ENCODE results near the gene PSMD5.
A peak's percentile ranks its signal among the peaks of the same experiment; 100 is the strongest.
"Not testable (repeated sequence)": the region's sequence is repeated elsewhere in the genome, so short reads cannot be mapped to it uniquely, and the experiment has no call there.

Gene PSMD5

DNA sequence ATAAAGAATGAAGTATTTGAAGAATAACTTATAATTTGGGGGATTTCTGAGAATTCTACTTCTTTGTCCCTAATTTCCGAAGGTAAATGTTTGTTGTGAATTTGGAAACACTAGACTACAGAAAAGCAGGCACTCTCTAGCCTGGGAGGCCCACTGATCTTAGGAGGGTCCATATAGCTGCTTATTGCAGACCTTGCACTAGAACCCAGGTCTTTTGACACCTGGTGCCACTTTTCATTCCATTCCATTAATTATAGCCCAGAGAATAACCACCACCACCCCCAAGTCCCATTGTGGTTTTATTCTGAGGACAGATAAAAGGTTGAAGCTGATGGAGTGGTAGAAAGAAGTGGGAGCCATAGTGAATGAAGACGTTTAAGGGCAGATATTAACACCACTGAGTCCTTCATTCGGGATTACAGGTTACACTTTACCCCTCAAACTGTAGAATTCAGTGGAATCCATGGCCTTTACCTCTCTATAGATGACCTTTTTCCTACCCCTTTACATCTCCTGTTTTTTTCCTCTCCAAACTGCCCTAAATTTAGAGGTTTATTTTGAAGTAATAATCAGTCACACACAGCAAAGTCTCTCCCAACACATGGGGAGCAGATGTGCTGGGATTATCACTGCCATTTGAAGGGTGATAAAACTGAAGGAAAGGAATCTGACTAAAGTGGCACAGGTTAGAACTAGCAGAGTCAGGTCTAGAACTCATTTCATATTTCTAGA is 12.0 kb upstream of the PSMD5 start:
- FAIRE-seq = no peak

DNA sequence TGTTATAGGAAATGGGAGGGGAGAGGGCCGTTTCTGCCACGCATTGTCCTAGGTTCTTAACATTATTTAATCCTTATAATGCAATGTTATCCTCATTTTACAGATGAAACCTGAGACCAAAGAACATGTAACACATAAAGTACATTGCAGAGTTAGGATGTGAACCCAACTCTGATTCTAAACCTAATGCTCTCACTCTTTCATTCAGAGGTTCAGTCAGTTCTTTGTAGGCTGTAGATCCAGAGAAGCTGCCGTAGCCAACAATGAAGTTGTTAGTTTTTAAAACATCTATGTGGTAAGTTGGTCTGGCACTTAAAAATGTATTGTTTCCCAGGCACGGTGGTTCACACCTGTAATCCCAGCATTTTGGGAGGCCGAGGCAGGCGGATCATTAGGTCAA is 10.5 kb upstream of the PSMD5 start:
- FAIRE-seq = no peak

DNA sequence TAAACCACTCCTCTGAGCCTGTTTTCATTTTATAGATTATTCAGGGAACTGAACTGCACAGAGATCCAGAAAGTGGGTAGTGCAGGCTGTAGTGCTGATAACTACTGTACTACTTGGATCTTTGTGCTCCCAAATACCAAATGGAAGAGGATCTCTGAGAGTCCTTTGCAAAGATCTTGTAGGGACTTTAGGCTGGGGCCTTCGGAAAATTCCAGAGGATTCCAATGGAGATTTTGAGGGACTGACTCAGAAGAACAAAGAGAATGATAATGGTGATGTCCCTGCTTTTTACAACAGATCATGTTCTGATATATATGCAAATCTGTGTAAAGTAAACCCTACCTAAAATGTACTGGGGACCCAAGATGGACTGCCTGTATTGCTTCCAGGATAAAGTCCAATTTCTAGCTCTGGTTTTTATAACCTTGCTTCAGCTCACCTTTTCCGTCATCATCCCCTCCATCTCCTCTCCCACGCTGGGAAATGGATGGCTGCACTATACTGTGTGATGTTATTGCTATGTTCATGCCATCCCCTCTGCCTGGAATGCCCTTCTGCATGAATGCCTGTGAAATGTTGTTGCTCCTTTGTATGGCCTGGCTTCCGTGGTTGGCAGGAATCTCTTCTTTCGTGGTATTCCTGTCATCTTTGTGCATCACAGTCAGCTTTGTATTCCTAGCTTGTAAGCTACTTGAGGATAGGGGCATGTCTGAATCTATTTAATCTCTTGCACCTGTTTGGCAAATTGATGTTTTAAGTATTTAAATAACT is 9.7 kb upstream of the PSMD5 start:
- FAIRE-seq = no peak

DNA sequence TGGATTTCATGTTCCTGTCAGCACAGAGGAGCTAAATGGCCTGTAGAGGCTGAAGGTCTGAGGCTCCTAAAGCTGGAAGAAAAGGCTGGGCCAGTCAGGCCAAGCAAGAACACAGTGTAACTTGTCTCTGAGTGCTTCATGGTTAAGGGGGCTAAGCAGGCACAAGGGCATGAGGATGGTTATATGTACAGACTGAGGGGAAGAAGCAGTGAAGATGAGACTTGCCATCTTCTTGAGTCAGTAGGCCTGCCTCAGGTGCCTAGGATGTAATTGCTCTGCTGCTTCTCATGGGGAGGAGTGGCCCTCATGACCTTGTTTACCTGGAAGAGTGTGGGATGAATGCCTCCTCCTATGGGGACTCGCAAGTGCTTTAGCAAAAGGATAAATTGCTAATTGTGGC is 8.7 kb upstream of the PSMD5 start:
- FAIRE-seq = no peak

DNA sequence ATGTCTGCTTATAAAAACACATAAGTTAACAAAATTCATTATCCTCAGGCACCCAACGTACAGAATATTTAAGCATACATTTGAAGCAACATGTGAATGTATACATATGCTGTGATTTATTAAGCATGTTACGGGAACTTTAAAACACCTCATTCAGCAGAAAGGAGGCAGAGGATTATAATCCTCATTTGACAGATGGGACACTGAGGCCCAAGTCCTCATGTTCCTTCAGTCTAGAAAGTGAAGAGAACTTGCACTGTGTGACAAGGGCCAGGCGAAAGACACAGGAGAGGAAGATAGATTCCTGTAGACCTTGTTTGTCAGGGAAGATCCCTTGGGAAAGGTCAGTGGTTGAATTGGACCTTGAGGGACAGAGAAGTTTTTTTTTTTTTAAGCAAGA is 7.6 kb upstream of the PSMD5 start:
- FAIRE-seq = no peak

DNA sequence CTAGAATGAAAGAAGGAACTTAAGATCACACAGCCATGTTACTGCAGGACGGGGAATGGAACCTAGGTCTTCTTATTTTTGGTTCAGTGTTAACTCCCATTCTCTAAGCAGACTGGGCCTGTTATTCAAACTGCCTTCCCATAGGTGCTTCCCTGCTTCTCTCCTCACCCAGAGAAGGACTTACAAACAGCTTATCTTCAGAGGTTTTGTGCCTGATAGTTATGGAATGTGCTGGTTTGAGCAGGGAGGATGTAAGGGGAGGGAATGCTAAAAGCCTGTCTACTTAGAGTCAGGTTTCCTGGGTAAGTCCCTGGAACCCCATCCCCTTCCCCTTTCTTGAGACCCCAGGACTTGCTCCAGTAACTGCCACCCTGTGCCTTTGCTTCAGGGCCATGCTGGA is 4.2 kb upstream of the PSMD5 start:
- FAIRE-seq = no peak

DNA sequence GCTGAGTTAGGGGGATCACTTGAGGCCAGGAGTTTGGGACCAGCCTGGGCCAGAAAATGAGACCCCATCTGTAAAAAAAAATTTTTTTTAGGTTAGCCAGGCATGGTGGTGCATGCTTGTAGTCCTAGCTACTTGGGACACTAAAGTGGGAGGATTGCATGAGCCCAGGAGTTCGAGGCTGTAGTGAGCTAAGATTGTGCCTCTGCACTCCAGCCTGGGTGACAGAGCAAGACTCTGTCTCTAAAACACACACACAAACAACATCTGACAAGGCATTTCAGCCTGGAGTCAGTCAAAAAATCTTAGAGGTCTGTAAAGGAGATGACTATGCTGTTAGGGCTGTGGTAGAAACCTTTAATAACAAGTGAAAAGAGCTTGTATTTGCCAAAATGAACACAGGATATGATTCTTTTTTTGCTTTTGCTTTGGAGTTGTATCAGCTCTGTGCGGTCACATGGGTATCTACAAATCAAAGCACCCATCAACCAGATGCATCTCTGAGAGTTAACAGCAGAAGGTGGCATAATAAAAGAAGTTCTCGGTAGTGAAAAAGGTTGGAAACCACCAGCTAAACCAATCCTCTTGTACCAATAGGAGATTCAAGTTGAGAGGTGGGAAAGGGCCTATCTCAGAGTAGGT is 3.6 kb upstream of the PSMD5 start:
- no peak for FAIRE-seq

DNA sequence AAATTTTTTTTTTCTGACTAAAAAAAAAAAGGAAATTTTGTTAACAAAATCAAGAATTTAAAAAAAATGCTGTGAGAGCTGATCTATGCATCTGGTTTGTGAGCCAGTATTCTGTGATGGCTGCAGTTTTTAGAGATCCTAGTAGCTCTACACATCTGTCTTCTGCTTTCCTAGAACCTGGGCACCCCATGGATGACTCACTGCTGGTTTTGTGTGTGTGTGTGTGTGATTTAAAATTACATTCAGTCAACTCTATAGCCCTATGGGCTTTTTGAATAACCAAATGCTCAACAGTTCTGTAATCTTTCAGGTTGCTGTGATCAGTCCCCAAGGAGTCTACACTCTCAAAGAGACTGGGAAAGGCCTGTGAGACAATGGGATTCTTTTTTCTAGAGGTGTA is 2.5 kb upstream of the PSMD5 start:
- no peak for FAIRE-seq

DNA sequence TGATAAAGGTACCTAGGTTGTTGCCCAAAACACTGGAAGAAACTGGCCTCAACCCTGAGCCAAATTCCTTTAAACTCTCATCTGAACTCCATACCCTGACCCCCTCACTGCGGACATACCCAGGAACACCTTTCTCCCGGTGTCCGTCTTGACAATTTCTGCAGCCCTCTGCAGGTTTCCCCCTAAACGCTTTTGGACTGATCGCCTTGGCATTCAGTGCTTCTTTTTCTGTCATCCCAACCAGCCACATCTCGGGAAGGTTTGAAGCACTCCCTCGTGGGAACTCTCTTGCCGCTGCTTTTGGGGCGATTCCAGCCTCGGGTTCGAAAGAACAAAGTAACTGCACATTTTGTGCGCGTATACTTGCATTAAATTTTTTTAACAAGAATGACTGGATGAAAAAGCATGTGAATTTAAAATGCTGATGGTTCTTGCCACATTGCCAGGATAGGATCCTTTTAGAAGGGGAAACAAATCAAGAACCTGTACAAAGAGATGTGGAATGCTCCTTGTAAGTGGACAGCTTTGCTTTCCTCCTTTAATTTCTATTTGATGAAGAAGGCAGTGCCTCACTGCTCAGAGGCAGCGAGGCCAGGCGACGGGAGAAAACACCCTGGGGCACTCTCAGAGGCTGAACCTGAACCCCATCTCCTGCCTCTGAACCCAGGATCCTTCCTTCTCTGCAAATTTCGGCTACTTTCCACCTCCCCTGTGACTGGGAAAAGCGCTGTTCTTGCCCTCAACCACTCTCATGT is 615 bp downstream of the PSMD5 start:
- FAIRE-seq = no peak

DNA sequence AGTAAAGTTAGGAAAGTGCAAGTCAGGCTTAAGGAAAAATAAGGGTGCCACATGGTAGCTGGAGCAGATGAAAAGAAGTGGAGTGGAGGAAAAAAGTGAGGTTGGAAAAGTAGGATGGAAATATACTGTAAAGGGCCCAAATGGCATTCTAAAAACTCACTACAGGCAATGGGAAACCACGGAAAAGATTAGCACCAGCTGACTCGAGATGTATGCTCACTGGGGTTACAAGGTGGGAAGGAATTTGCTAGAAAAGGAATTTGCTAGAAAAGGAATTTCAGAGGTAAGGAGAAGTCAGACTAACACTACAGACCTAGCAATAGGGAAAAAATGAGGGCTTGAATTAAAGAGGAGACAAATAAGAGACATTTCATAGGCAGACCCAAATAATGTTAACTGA is 3.6 kb downstream of the PSMD5 start:
- FAIRE-seq = no peak

DNA sequence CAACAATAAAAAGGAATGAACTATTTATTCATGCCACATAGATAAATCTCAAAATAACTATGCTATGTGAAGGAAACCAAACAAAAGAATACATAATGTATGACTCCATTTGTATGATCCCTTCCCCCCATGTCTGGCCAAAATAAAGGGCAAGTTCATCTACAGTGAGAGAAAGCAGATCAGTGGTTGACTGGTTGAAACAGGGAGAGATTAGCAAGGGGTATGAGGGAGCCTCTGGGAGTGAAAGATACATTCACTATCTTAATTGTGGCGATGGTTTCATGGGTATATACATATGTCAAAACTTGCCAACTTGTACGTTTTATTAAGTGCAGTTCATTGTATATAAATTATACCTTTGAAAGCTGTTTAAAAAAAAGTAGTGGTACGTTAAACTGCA is 4.8 kb downstream of the PSMD5 start:
- no peak for FAIRE-seq

DNA sequence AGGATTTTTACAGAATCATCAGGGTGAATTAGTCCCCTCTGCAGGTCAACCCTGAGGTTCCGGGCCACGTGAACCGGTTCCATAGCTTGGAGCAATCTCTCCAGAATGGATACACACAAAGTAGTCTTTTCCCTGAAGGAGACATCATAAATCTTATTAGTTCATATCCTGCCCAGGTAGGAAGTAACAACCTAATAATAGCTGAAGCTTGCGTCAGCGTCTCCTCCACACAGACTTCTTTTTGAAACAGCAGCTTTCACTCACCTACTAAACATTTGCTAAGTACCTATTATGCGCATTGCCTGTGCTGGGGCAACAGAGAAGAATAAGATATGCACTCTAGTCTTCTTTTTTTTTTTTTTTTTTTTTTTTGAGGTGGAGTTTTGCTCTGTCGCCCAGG is 9.4 kb downstream of the PSMD5 start:
- no peak for FAIRE-seq

DNA sequence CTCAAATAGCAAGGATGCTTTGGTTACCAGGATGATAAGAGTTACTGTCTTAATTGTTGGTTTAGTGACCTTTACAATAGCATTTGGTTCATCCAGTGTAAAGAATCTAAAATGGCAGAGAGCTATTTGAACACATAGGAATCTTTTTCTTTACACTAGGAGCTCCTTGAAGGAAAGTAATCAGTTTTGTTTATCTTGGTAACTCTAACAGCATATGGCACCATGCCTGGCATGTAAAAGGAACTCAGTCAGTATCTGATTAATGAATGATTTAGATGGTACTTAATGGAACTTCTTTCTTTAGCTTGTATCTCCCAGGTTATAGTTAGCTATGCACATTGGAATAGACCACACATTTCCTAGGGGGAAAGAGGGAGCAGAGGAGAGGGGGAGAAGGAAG is 9.9 kb downstream of the PSMD5 start:
- FAIRE-seq = no peak

DNA sequence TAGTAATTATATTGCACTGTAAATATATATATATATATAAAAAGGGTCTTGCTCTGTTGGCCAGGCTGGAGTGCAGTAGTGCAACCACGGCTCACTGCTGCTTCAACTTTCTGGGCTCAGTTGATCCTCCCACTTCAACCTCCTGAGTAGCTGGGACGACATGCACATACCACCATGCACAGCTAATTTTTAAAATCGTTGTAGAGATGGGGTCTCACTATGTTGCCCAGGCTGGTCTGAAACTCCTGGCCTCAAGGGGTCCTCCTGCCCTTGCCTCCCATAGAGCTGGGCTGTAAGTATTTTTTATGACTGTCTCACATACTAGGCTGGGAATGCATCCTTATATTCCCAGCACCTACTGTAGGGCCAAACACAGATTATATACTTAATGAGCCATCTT is 11.9 kb downstream of the PSMD5 start:
- FAIRE-seq = no peak

DNA sequence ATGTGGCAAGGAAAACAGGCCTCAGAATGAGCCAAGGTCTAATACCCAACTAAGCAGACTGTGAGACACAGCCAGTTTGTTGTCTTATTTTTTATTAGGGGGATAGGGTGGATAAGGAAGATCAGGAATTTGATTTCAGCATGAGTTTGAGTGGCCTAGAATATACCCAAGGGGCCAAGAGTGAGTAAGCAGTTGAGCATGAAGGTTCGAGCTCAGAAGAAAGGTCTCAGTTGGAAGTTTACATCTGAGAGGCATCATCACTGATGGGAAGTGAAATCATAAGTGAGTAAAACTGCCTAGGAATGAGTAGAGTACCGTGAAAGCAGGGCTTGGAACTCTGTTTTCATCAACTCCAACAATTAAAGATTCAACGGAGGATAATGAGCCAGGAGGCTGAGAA is 12.6 kb downstream of the PSMD5 start:
- FAIRE-seq = no peak

DNA sequence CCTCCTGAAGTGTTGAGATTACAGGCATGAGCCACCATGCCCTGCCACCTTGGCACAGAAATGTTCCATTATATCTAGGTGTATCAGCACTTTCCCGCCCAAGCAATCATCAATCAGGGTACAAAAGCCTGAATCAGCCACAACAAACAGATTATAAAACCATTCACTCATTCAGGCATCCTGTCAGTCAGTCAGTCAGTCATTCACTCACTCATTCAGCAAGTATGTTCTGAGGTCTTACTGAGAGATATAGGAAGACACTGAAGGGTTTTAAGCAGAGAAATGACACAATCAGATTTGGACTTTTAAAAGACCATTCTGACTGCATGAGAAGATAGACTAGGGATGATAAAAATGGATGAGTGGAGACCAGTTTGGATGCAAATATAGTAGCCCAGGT is 13.1 kb downstream of the PSMD5 start:
- no peak for FAIRE-seq

DNA sequence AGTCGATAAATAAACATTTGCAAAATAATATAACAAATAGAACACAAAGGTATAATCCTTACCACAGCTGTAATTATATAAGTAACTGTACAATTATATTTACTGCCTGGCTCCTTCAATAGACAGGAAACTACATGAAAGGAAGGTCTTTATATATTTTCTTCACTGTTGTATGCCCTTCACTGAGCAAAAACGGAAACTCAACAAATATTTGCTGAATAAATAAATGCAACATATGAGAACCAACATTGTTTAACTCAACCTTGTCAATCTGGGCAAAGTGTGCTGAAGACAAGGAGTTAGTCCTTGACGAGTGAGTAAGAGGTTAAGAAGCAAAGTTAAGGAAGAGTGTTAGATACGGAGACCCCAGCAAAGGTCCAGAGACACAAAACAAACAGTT is 22.6 kb downstream of the PSMD5 start:
- no peak for FAIRE-seq

DNA sequence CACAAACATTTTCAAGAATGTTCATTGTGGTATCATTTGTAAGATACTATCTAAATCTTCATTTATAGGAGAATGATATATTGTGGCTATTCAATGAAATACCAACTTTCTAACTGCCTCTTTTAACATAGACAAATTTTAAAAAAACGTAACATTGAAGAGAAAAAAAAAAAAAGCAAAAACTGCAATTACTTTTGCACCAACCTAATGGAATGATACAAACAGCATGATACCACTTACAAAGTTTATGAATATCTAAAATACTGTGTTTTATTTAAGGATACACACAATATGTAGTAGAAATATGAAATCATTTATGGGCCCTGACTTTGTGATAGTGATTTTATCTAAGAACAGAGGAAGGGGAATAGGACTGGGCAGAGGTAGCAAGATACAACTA is 24.1 kb downstream of the PSMD5 start:
- FAIRE-seq = peak; percentile 33

DNA sequence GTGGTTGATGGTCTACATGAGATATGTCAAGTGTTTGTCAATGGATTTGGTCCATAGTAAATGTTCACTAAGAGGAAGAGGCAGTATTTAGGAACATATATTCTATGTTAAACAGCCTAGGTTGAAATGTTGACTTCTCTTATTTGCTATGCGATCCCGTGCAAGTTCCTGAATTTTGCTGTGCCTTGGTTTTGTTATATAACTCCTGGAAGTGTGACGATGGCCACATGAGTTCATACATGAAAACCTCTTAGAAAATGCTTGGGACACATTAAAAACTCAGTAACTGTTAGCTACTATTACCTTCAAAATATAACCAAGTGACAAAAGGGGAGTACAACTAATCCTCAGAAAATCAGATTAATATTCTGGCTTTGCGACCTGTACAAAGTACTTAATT is 27.6 kb downstream of the PSMD5 start:
- FAIRE-seq = no peak

DNA sequence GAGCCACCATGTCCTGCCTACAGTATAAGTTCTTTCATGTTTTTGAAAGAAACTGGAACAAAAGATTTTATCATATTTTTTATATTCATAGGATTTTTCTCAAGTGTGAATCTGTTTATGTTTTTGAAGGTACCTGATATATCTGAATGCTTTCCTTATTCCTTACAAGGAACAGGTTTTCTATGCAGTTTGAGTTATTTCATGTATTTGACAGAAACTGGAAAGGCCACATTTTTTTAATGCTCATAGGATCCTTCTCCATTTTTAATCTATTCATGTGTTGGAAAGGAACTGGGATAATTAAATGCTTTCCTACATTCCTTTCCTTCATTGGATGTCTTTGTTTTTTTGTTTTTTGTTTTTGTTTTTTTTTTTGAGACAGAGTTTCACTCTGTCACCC is 33.8 kb downstream of the PSMD5 start:
- no peak for FAIRE-seq

DNA sequence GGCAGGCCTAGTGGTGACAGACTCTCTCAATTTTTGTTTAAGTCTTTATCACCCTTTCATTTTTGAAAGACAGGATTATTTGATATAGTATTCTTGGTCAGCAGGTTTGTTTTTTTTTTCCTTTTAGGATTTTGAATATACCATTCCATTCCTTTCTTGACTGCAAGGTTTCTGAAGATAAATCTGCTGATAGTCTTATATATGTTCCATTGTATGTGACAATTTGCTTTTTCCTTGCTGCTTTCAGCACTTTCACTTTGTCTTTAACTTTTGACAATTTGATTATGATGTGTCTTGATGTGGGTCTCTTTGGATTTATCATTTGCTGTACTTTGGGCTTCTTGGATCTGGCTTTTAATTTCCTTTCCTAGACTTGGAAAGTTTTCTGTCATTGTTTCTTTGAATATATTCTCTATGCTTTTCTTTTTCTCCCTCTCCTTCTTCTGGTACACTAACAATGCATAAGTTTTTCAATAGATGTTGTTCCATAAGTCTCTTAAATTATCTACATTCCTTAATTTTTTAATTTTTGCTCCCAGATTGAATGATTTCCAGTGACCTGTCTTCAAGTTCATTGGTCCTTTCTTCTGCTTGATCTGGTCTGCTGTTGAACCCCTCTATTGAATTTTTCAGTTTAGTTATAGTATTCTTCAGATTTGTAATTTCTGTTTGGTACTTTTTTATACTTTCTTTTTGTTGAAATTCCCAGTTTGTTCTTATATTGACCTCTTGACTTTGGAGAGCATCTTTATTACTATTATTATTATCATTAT is 34.9 kb downstream of the PSMD5 start:
- no peak for FAIRE-seq

DNA sequence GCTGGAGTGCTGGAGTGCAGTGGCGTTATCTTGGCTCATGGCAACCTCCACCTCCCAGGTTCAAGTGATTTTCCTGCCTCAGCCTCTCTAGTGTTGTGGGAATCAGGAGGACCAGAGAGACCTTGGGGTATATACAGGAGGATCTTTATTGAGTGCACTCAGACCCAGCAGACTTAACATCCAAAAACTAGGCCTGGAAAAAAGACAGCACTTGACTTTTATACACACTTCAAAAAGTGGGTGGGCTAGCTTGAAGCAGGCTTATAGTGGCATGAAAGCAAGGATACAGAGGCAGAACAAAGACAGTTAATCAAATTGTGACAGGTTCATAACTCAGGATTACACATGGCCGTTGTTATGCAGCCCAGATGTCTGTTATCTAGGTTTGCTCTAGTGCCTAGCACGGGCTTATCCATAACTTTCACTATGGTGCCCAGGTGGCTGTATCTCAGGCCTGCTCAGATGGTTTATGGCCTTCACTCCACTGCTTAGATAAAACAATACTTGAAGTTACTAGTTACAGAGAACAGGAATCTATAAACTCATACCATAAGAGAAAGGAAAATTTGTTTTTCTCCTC is 37.8 kb downstream of the PSMD5 start:
- not testable (repeated sequence) for FAIRE-seq
